Endothelial cell of umbilical vein (primary cell): Measurements from ENCODE around the gene CFAP99. TPM values are rescaled to one million over a fixed set of nuclear protein-coding genes. Genes with fewer than 3 reads are reported as not detected.

Experiments used
- BruUV-seq: library from RNA; stranded (reverse); fragments of 400-500 nt; replicated peaks from 2 replicates; lab custom pipeline; 2021; lab: Mats Ljungman, UMichigan
- CTCF ChIA-PET: fragments of 300-600, 350-600 bp; sonication (Branson Sonifier 250); formaldehyde crosslinking; loops from one replicate; lab custom pipeline; 2021; ENCODE audit warnings: antibody characterized with exemption, inconsistent platforms; lab: Charles Lee
- POLR2A ChIA-PET: fragments of 300-600, 350-600 bp; sonication (Branson Sonifier 250); formaldehyde crosslinking; loops from one replicate; lab custom pipeline; 2021; ENCODE audit warnings: antibody characterized with exemption, inconsistent platforms; lab: Charles Lee
- DNase-seq: peaks from one replicate; pipeline ENCODE4 v3.0.0-alpha.2; 2011; ENCODE audit warnings: low read depth, low spot score
- FAIRE-seq: peaks from 2 replicates; lab custom pipeline; 2011; peaks lifted over from hg19 to GRCh38; lab: Jason Lieb, UNC
- H2AFZ ChIP-seq: 2 replicates; pipeline ENCODE4 v1.6.0; 2012; ENCODE audit warnings: low read depth, low read length, control low read depth, inconsistent platforms
- H3K27ac ChIP-seq: 2 replicates; pipeline ENCODE4 v1.5.1; 2011; ENCODE audit warnings: low read depth, mild to moderate bottlenecking, control low read depth, low read length, moderate library complexity; ENCODE audit not compliant: insufficient read depth
- H3K27me3 ChIP-seq, 2 experiments: 2 replicates each; pipeline versions ENCODE4 v1.6.0 to v1.6.1; 2011; ENCODE audit warnings: low read length in 2 of 2, mixed read lengths in 1 of 2; ENCODE audit not compliant: control insufficient read depth in 2 of 2, insufficient read depth in 2 of 2
- H3K36me3 ChIP-seq, 2 experiments: 2 replicates in 1 of 2; 3 replicates in 1 of 2; pipeline ENCODE4 v1.5.1; 2011; ENCODE audit warnings: low read length in 2 of 2, mild to moderate bottlenecking in 1 of 2, moderate library complexity in 1 of 2; ENCODE audit not compliant: control insufficient read depth in 2 of 2, insufficient read depth in 2 of 2; ENCODE audit errors: extremely low read depth in 1 of 2
- H3K4me1 ChIP-seq: 3 replicates; pipeline ENCODE4 v1.5.1; 2011; ENCODE audit warnings: mild to moderate bottlenecking, low read length; ENCODE audit not compliant: control insufficient read depth, insufficient read depth; ENCODE audit errors: extremely low read depth
- H3K4me2 ChIP-seq: 2 replicates; pipeline ENCODE4 v1.6.1; 2011; ENCODE audit warnings: low read length, control low read depth, mixed read lengths; ENCODE audit not compliant: insufficient read depth
- H3K4me3 ChIP-seq, 3 experiments: fragments of 200-600 bp in 1 of 3; sonication (generic), shearing (Covaris generic) in 1 of 3; replicated peaks in 1 of 3; 2 replicates each; pipeline ENCODE4 v1.5.1; 2011 to 2016; ENCODE audit warnings: control low read depth in 3 of 3, low read length in 3 of 3, mild to moderate bottlenecking in 2 of 3, inconsistent platforms in 1 of 3, low read depth in 1 of 3, moderate library complexity in 1 of 3; ENCODE audit not compliant: insufficient read depth in 1 of 3
- H3K79me2 ChIP-seq: 2 replicates; pipeline ENCODE4 v1.6.0; 2012; ENCODE audit warnings: low read length, inconsistent platforms; ENCODE audit not compliant: control insufficient read depth, insufficient read depth
- H3K9ac ChIP-seq: replicated peaks from 2 replicates; pipeline ENCODE3; 2011; ENCODE audit warnings: low read length, control low read depth; ENCODE audit not compliant: insufficient read depth; ENCODE audit errors: extremely low read depth
- H3K9me1 ChIP-seq: replicated peaks from 3 replicates; pipeline ENCODE4 v1.6.0; 2011; ENCODE audit warnings: mild to moderate bottlenecking, low read length; ENCODE audit not compliant: control insufficient read depth, insufficient read depth; ENCODE audit errors: extremely low read depth
- H3K9me3 ChIP-seq: replicated peaks from 2 replicates; pipeline ENCODE4 v1.5.1; 2012; ENCODE audit warnings: low read length, inconsistent platforms; ENCODE audit not compliant: control insufficient read depth, insufficient read depth
- H4K20me1 ChIP-seq: replicated peaks from 2 replicates; pipeline ENCODE3; 2011; ENCODE audit warnings: mild to moderate bottlenecking, low read length; ENCODE audit not compliant: control insufficient read depth, insufficient read depth; ENCODE audit errors: extremely low read depth
- EZH2 ChIP-seq: IDR thresholded peaks from 2 replicates; pipeline ENCODE4 v1.6.1; 2012; ENCODE audit warnings: borderline replicate concordance, low read depth, mild to moderate bottlenecking, moderate library complexity, low read length, inconsistent platforms; ENCODE audit not compliant: severe bottlenecking
- FOS ChIP-seq: IDR thresholded peaks from 2 replicates; pipeline ENCODE4 v1.6.1; 2011; ENCODE audit warnings: mild to moderate bottlenecking, low read length, moderate library complexity, borderline replicate concordance; ENCODE audit not compliant: insufficient read depth
- GATA2 ChIP-seq: IDR thresholded peaks from 2 replicates; pipeline ENCODE4 v1.7.0; 2011; ENCODE audit warnings: low read depth, mild to moderate bottlenecking, moderate library complexity, mixed read lengths, low read length; ENCODE audit not compliant: insufficient read length, insufficient read depth
- JUN ChIP-seq: IDR thresholded peaks from 2 replicates; pipeline ENCODE4 v1.6.1; 2011; ENCODE audit warnings: borderline replicate concordance, low read depth; ENCODE audit not compliant: insufficient read length, insufficient read depth
- MYC ChIP-seq: IDR thresholded peaks from one replicate; pipeline ENCODE4 v1.6.1; 2011; ENCODE audit warnings: mild to moderate bottlenecking, low read depth, low read length
- POLR2A ChIP-seq: IDR thresholded peaks from 2 replicates; pipeline ENCODE4 v1.6.1; 2012; ENCODE audit warnings: low read depth, mild to moderate bottlenecking, control low read depth, low read length
- POLR2AphosphoS5 ChIP-seq: IDR thresholded peaks from 2 replicates; pipeline ENCODE4 v1.6.1; 2012; ENCODE audit warnings: low read depth, mild to moderate bottlenecking, control low read depth, low read length, moderate library complexity; ENCODE audit not compliant: insufficient read depth
- dilution Hi-C: fragments of 300-500 bp; cut with MboI; formaldehyde crosslinking; loops from one replicate; pipeline ENCODE4 v1.15.0; 2019; ENCODE audit warnings: low sequenced_read_pairs; ENCODE audit not compliant: extremely low pct_ligation_motif_present
- intact Hi-C: fragments of 100-400 bp; cut with micrococcal nuclease; formaldehyde crosslinking; loops from one replicate; pipeline ENCODE4 v1.10.0; 2022
- polyA plus RNA-seq, 4 experiments: library from polyadenylated mRNA; depleted of rRNA in 3 of 4; stranded (reverse) in 3 of 4; unstranded in 1 of 4; fragments of >200 nt; gene quantifications; 2 replicates each; pipeline versions ENCODE4 v1.2.1 to v1.2.3, GENCODE V29; 2011 to 2012; ENCODE audit warnings: missing spikeins in 1 of 4
- total RNA-seq: library from RNA; stranded (reverse); gene quantifications from 2 replicates; pipeline ENCODE4 v1.2.3, GENCODE V29; 2021
- TF ChIP-seq, protein P1 (sequence below), 2 donors: IDR thresholded peaks; 1 replicate in 1 of 2; 2 replicates in 1 of 2; pipeline ENCODE4 v1.5.1; 2011; ENCODE audit warnings: low read length in 2 of 2, mild to moderate bottlenecking in 2 of 2, moderate library complexity in 2 of 2, control low read depth in 1 of 2, inconsistent platforms in 1 of 2, low read depth in 1 of 2; ENCODE audit not compliant: insufficient read depth in 1 of 2; ENCODE audit errors: extremely low read depth in 1 of 2
- TF ChIP-seq, protein P2 (sequence below): IDR thresholded peaks from 2 replicates; pipeline ENCODE4 v1.6.1; 2011; ENCODE audit not compliant: insufficient read depth, insufficient read length

Gene CFAP99
- total and polyA plus RNA-seq, 2 donors (not counting 3 experiments of a cell fraction or from before 2014, with no cell fraction given) = 0.03 TPM; not detected in 1

DNA sequence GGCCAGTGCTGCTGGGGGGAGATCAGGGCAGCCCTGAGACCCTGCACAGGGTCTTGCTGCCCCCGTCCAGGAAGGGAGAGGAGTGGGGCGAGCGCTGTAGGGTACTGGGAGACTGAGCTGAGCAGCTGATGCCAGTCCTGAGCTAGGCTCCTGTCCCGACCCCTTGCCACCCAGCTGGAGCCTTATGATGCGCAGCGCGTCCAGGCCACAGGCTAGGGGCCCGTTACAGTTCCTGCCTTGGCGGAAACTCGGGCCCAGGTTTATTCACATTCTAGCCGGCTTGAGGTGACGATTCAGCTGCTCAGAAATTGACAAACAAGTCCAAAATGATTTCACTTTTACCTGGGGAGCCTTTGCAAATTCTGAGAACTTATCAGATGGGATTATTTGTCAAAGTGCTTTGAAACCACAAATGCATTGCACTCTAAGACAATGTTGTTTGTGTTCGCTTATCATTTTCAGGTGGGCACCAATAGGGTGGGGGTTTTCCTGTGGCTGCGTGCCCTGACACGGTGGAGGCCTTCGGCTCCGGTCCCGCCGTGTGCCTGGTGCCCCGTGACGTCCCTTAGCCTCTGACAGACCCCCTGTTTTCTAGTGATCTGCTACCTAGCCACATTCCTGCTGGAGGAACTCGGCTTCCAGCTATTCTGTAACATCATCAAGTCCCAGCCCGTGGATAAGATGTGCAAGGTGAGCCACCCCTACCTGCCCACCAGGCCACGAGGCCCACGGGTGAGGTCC is 18.9 kb downstream of the CFAP99 start:
- Histone ChIP-seq H3K9me3 (no peaks in the 10 kb centered on the region), H3K4me2 (no peak overlapping the region), H3K27ac (no peak overlapping the region), H2AFZ (no peak overlapping the region), H3K4me3 (no peak overlapping the region), H3K4me1 (no peaks in the 10 kb centered on the region), H3K27me3 (no peaks in the 10 kb centered on the region), H3K9ac (no peak overlapping the region), H3K79me2 (no peaks in the 10 kb centered on the region), H3K36me3 (no peaks in the 10 kb centered on the region), H3K9me1 (no peaks in the 10 kb centered on the region), H4K20me1 (no peaks in the 10 kb centered on the region)
- intact Hi-C loops = no loop called here
- DNase-seq (no peak), FAIRE-seq (no peak)
- TF ChIP-seq POLR2A (no peak), POLR2AphosphoS5 (no peak), EZH2 (no peak), FOS (no peak), GATA2 (no peak), JUN (no peak), MYC (no peak)
- TF ChIP-seq, protein P1, sequence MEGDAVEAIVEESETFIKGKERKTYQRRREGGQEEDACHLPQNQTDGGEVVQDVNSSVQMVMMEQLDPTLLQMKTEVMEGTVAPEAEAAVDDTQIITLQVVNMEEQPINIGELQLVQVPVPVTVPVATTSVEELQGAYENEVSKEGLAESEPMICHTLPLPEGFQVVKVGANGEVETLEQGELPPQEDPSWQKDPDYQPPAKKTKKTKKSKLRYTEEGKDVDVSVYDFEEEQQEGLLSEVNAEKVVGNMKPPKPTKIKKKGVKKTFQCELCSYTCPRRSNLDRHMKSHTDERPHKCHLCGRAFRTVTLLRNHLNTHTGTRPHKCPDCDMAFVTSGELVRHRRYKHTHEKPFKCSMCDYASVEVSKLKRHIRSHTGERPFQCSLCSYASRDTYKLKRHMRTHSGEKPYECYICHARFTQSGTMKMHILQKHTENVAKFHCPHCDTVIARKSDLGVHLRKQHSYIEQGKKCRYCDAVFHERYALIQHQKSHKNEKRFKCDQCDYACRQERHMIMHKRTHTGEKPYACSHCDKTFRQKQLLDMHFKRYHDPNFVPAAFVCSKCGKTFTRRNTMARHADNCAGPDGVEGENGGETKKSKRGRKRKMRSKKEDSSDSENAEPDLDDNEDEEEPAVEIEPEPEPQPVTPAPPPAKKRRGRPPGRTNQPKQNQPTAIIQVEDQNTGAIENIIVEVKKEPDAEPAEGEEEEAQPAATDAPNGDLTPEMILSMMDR (IDR thresholded peaks at IDR 0.05; ENCODE audit: extremely low read depth in 1 of 2, insufficient read depth in 1 of 2, low read depth in 1 of 2, low read length in 2 of 2) = no peak
- TF ChIP-seq, protein P2, sequence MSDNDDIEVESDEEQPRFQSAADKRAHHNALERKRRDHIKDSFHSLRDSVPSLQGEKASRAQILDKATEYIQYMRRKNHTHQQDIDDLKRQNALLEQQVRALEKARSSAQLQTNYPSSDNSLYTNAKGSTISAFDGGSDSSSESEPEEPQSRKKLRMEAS = no peak
- POLR2A ChIA-PET = no interaction called here
- no TSS peak for BruUV-seq
- dilution Hi-C loops = no loop called here
- CTCF ChIA-PET = interaction anchor here (1.5 to 9.8 kb wide), 2 partner anchors 217 to 225 kb away, joined by 4 to 149 read pairs; no protein-coding TSS in a partner anchor
